T-cell (primary cell): Measurements from ENCODE around the gene RALA. TPM values are rescaled to one million over a fixed set of nuclear protein-coding genes. Genes with fewer than 3 reads are reported as not detected.
"Not testable (repeated sequence)": the region's sequence is repeated elsewhere in the genome, so short reads cannot be mapped to it uniquely, and the experiment has no call there.

ENCODE experiments used
- ATAC-seq, 4 experiments: fragments of 200-7000 bp in 3 of 4; fragments of 150-1000 bp in 1 of 4; cut with Tn5 transposase; replicated peaks in 1 of 4; 1 replicate in 3 of 4; 2 replicates in 1 of 4; pipeline ENCODE4 v1.10.0; 2021; ENCODE audit warnings: moderate library complexity in 3 of 4, mild to moderate bottlenecking in 2 of 4, moderate number of reproducible peaks in 1 of 4
- CTCF ChIA-PET, 2 donors: fragments of 300-600 bp; sonication (Branson Sonifier 250); formaldehyde crosslinking; loops; one replicate each; lab custom pipeline; 2022; ENCODE audit warnings: antibody characterized with exemption in 2 of 2; lab: Charles Lee
- POLR2A ChIA-PET, 2 donors: fragments of 300-600 bp; sonication (Branson Sonifier 250); formaldehyde crosslinking; loops; one replicate each; lab custom pipeline; 2022; ENCODE audit warnings: antibody characterized with exemption in 2 of 2; lab: Charles Lee
- DNase-seq, 35 experiments: peaks; one replicate each; pipeline versions ENCODE4 v3.0.0 to v3.0.0-alpha.2; 2013 to 2023
- H3K27ac ChIP-seq: one replicate; pipeline ENCODE4 v1.5.1; 2013; ENCODE audit warnings: low read length
- H3K27me3 ChIP-seq, 2 experiments: replicated peaks in 1 of 2; 1 replicate in 1 of 2; 2 replicates in 1 of 2; pipeline versions ENCODE4 v1.6.1 to v1.7.0; 2013; ENCODE audit warnings: low read length in 1 of 2, mixed read lengths in 1 of 2; ENCODE audit not compliant: control insufficient read depth in 2 of 2, insufficient read depth in 2 of 2; ENCODE audit errors: extremely low read depth in 1 of 2
- H3K36me3 ChIP-seq, 2 donors: 1 replicate in 1 of 2; 2 replicates in 1 of 2; pipeline versions ENCODE4 v1.6.1 to v1.7.0; 2013; ENCODE audit warnings: low read length in 1 of 2; ENCODE audit not compliant: control insufficient read depth in 2 of 2, insufficient read depth in 1 of 2; ENCODE audit errors: extremely low read depth in 1 of 2
- H3K4me1 ChIP-seq, 2 experiments: 1 replicate in 1 of 2; 2 replicates in 1 of 2; pipeline versions ENCODE4 v1.6.1 to v1.7.0; 2013; ENCODE audit warnings: low read length in 2 of 2, mixed read lengths in 1 of 2; ENCODE audit not compliant: insufficient read depth in 2 of 2, control insufficient read depth in 1 of 2; ENCODE audit errors: extremely low read depth in 1 of 2
- H3K4me3 ChIP-seq, 2 donors: 1 replicate in 1 of 2; 2 replicates in 1 of 2; pipeline versions ENCODE4 v1.5.1 to v1.7.0; 2013; ENCODE audit warnings: mild to moderate bottlenecking in 2 of 2, low read length in 1 of 2, moderate library complexity in 1 of 2; ENCODE audit not compliant: control insufficient read depth in 1 of 2; ENCODE audit errors: extremely low read depth in 1 of 2
- H3K9me3 ChIP-seq: 2 replicates; pipeline ENCODE4 v1.7.0; 2013
- H3K27ac Mint-ChIP-seq, 2 donors: one replicate each; pipeline ENCODE4 v1.8.0; 2020 to 2021; ENCODE audit warnings: mild to moderate bottlenecking in 2 of 2, mixed read lengths in 2 of 2
- H3K27me3 Mint-ChIP-seq, 2 donors: one replicate each; pipeline ENCODE4 v1.8.0; 2021 to 2022; ENCODE audit warnings: mixed read lengths in 2 of 2
- H3K36me3 Mint-ChIP-seq: one replicate; pipeline ENCODE4 v1.8.0; 2021; ENCODE audit warnings: mixed read lengths
- H3K4me1 Mint-ChIP-seq, 3 donors: one replicate each; pipeline ENCODE4 v1.8.0; 2020 to 2022; ENCODE audit warnings: mixed read lengths in 3 of 3, mild to moderate bottlenecking in 1 of 3
- H3K4me3 Mint-ChIP-seq, 3 donors: one replicate each; pipeline ENCODE4 v1.8.0; 2020 to 2022; ENCODE audit warnings: mild to moderate bottlenecking in 3 of 3, mixed read lengths in 3 of 3, moderate library complexity in 3 of 3
- H3K9me3 Mint-ChIP-seq, 3 donors: one replicate each; pipeline ENCODE4 v1.8.0; 2020 to 2022; ENCODE audit warnings: mixed read lengths in 3 of 3
- whole genome bisulfite sequencing: methylation state at CpG from one replicate; pipeline ENCODE4 v1.1.5; 2013; ENCODE audit warnings: missing lambda C conversion rate; ENCODE audit not compliant: insufficient coverage; 5-methylcytosine and 5-hydroxymethylcytosine counted together
- total RNA-seq, 35 experiments: library from RNA in 6 of 35; stranded (reverse) in 6 of 35; fragments of 120-200 nt in 1 of 35; gene quantifications; one replicate each; pipeline versions ENCODE4 v1.2.1 to v1.2.4 and lab custom pipeline; 2013 to 2026

The RALA gene
- total RNA-seq, 5 donors from 2014 or later (not counting 1 experiment from before 2014, with no cell fraction given) = 24.4 to 49.8 (median 36.7) TPM

- Mint-ChIP-seq H3K27me3 (no peaks in the 10 kb centered on the region), H3K36me3 (peaks cover 41% of the 10 kb centered on the region), H3K9me3 (no peaks in the 10 kb centered on the region), H3K27ac (peak overlapping the region in 1 of 2 donors; percentile 16), H3K4me3 (no peak overlapping the region), H3K4me1 (peaks cover 26 to 36% (median 33%) of the 10 kb centered on the region in 3 donors)
- DNase-seq (no peak), ATAC-seq (no peak)
- POLR2A ChIA-PET = interaction anchor here in 1 of 2 donors (0.6 kb wide), 1 partner anchor 17 kb away, joined by 3 read pairs; no protein-coding TSS in a partner anchor
- no peaks in the 10 kb centered on the region for H3K27me3 ChIP-seq
- no peaks in the 10 kb centered on the region for H3K9me3 ChIP-seq
- WGBS = 73% methylated on average over 2 of the region's 3 CpGs
- H3K36me3 ChIP-seq = peaks cover 5 to 27% of the 10 kb centered on the region in 2 donors
- peaks cover 0 to 7% of the 10 kb centered on the region in 2 experiments for H3K4me1 ChIP-seq
- CTCF ChIA-PET = interaction anchor here in 1 of 2 donors (1.2 kb wide), 1 partner anchor 58 kb away, joined by 3 read pairs; no protein-coding TSS in a partner anchor
- no peak overlapping the region for H3K4me3 ChIP-seq
- H3K27ac ChIP-seq = no peak overlapping the region
Observed at GRCh38 chr7:39686261-39686924, 63.0 kb downstream of the RALA start.

GRCh38 chr7:39688611-39689480 is 65.5 kb downstream of the RALA start:
- peaks cover 59% of the 10 kb centered on the region for H3K36me3 Mint-ChIP-seq
- Histone ChIP-seq H3K4me1 (no peaks in the 10 kb centered on the region), H3K27ac (no peak overlapping the region), H3K27me3 (no peaks in the 10 kb centered on the region), H3K4me3 (no peak overlapping the region), H3K9me3 (no peaks in the 10 kb centered on the region), H3K36me3 (peaks cover 10 to 34% of the 10 kb centered on the region in 2 donors)
- peak overlapping the region in 1 of 2 donors; percentile 36 for H3K27ac Mint-ChIP-seq
- CTCF ChIA-PET = interaction anchor here (0.6 to 0.7 kb wide), 2 partner anchors 224 to 1320 kb away, joined by 3 to 5 read pairs; no protein-coding TSS in a partner anchor
- H3K4me3 Mint-ChIP-seq = no peak overlapping the region
- POLR2A ChIA-PET = interaction anchor here in 1 of 2 donors (0.6 kb wide), 1 partner anchor 241 kb away, joined by 6 read pairs; no protein-coding TSS in a partner anchor
- WGBS = 100% methylated on average over 3 of the region's 9 CpGs
- no peak for DNase-seq
- peaks cover 0 to 6% (median 0%) of the 10 kb centered on the region in 3 donors for H3K9me3 Mint-ChIP-seq
- H3K27me3 Mint-ChIP-seq = no peaks in the 10 kb centered on the region
- ATAC-seq = no peak
- peaks cover 4 to 17% (median 12%) of the 10 kb centered on the region in 3 donors for H3K4me1 Mint-ChIP-seq

GRCh38 chr7:39691821-39692220 is 68.4 kb downstream of the RALA start:
- Histone ChIP-seq H3K36me3 (peaks cover 10 to 43% of the 10 kb centered on the region in 2 donors), H3K4me1 (no peaks in the 10 kb centered on the region), H3K27me3 (no peaks in the 10 kb centered on the region), H3K9me3 (no peaks in the 10 kb centered on the region), H3K27ac (no peak overlapping the region), H3K4me3 (no peak overlapping the region)
- peaks cover 71% of the 10 kb centered on the region for H3K36me3 Mint-ChIP-seq
- H3K27ac Mint-ChIP-seq = no peak overlapping the region
- H3K4me3 Mint-ChIP-seq = no peak overlapping the region
- DNase-seq (no peak), ATAC-seq (no peak)
- POLR2A ChIA-PET = interaction anchor here in 1 of 2 donors (0.5 kb wide), 1 partner anchor 17 kb away, joined by 4 read pairs; no protein-coding TSS in a partner anchor
- CTCF ChIA-PET = interaction anchor here in 1 of 2 donors (1.0 kb wide), 1 partner anchor 111 kb away, joined by 4 read pairs; no protein-coding TSS in a partner anchor
- WGBS = no CpG with 5 or more reads among the region's 2 CpGs
- H3K27me3 Mint-ChIP-seq = no peaks in the 10 kb centered on the region
- H3K4me1 Mint-ChIP-seq = peaks cover 0 to 3% (median 0%) of the 10 kb centered on the region in 3 donors
- H3K9me3 Mint-ChIP-seq = peaks cover 0 to 6% (median 0%) of the 10 kb centered on the region in 3 donors

GRCh38 chr7:39693086-39693485 is 69.7 kb downstream of the RALA start:
- H3K36me3 ChIP-seq = peaks cover 5 to 52% of the 10 kb centered on the region in 2 donors
- H3K4me1 Mint-ChIP-seq, POLR2A ChIA-PET, H3K27ac Mint-ChIP-seq, H3K9me3 Mint-ChIP-seq, CTCF ChIA-PET, H3K4me1 ChIP-seq, H3K27me3 ChIP-seq, H3K4me3 Mint-ChIP-seq, H3K27me3 Mint-ChIP-seq, H3K4me3 ChIP-seq, ATAC-seq, DNase-seq, H3K27ac ChIP-seq, H3K9me3 ChIP-seq: not testable (repeated sequence)
- WGBS = no CpG with 5 or more reads among the region's 4 CpGs
- H3K36me3 Mint-ChIP-seq = peaks cover 76% of the 10 kb centered on the region

- H3K4me1 Mint-ChIP-seq = peaks cover 0 to 3% (median 0%) of the 10 kb centered on the region in 3 donors
- Histone ChIP-seq H3K9me3 (no peaks in the 10 kb centered on the region), H3K4me3 (no peak overlapping the region), H3K27ac (no peak overlapping the region), H3K27me3 (no peaks in the 10 kb centered on the region), H3K36me3 (peaks cover 5 to 55% of the 10 kb centered on the region in 2 donors), H3K4me1 (no peaks in the 10 kb centered on the region)
- ChIA-PET CTCF (no interaction called here), POLR2A (no interaction called here)
- no peaks in the 10 kb centered on the region for H3K27me3 Mint-ChIP-seq
- H3K4me3 Mint-ChIP-seq = no peak overlapping the region
- no peak for ATAC-seq
- peaks cover 0 to 6% (median 0%) of the 10 kb centered on the region in 3 donors for H3K9me3 Mint-ChIP-seq
- no peak for DNase-seq
- WGBS = no CpG with 5 or more reads among the region's 2 CpGs
- H3K36me3 Mint-ChIP-seq = peaks cover 78% of the 10 kb centered on the region
- H3K27ac Mint-ChIP-seq = peak overlapping the region in 1 of 2 donors; percentile 49
Observed at GRCh38 chr7:39693812-39694211, 70.4 kb downstream of the RALA start.
